ENCODE results near the gene CBLB.

GRCh38 chr3:105836533-105836932, 32.3 kb downstream of the CBLB start:
- no peak for TF ChIP-seq POLR2AphosphoS5 (IDR thresholded peaks at IDR 0.05)
- TF ChIP-seq, protein P1, sequence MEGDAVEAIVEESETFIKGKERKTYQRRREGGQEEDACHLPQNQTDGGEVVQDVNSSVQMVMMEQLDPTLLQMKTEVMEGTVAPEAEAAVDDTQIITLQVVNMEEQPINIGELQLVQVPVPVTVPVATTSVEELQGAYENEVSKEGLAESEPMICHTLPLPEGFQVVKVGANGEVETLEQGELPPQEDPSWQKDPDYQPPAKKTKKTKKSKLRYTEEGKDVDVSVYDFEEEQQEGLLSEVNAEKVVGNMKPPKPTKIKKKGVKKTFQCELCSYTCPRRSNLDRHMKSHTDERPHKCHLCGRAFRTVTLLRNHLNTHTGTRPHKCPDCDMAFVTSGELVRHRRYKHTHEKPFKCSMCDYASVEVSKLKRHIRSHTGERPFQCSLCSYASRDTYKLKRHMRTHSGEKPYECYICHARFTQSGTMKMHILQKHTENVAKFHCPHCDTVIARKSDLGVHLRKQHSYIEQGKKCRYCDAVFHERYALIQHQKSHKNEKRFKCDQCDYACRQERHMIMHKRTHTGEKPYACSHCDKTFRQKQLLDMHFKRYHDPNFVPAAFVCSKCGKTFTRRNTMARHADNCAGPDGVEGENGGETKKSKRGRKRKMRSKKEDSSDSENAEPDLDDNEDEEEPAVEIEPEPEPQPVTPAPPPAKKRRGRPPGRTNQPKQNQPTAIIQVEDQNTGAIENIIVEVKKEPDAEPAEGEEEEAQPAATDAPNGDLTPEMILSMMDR (IDR thresholded peaks at IDR 0.05 in 8 of 11, conservative IDR thresholded peaks at IDR 0.05 in 3 of 11): no peak
